A673 (cell line): ENCODE measurements around the gene SIRT7. TPM values are rescaled to one million over a fixed set of nuclear protein-coding genes. Genes with fewer than 3 reads are reported as not detected.

Source experiments
- BruUV-seq: library from RNA; stranded (reverse); fragments of 400-500 nt; replicated peaks from 2 replicates; lab custom pipeline; 2021; lab: Mats Ljungman, UMichigan
- CTCF ChIA-PET: fragments of 300-600 bp; sonication (Branson Sonifier 250); formaldehyde crosslinking; loops from one replicate; lab custom pipeline; 2022; ENCODE audit warnings: antibody characterized with exemption; lab: Charles Lee
- POLR2A ChIA-PET: fragments of 300-600 bp; sonication (Branson Sonifier 250); formaldehyde crosslinking; loops from one replicate; lab custom pipeline; 2022; ENCODE audit warnings: antibody characterized with exemption; ENCODE audit not compliant: low non-redundant PET; lab: Charles Lee
- DNase-seq: peaks from one replicate; pipeline ENCODE4 v3.0.0-alpha.2; 2015; ENCODE audit warnings: low spot score
- H3K27ac ChIP-seq: fragments of 200-600 bp; sonication (generic); 2 replicates; pipeline ENCODE4 v1.5.1; 2016; ENCODE audit warnings: mixed run types, low read depth, mild to moderate bottlenecking, mixed read lengths, antibody characterized with exemption, low read length; ENCODE audit not compliant: poor library complexity, severe bottlenecking
- H3K27me3 ChIP-seq: fragments of 200-600 bp; sonication (generic); replicated peaks from 2 replicates; pipeline ENCODE4 v1.6.1; 2017; ENCODE audit warnings: mixed run types, low read depth, mild to moderate bottlenecking, mixed read lengths, antibody characterized with exemption, low read length; ENCODE audit not compliant: insufficient read depth, poor library complexity
- H3K36me3 ChIP-seq: fragments of 200-600 bp; sonication (generic); 2 replicates; pipeline ENCODE4 v1.6.1; 2016; ENCODE audit warnings: mixed run types, mild to moderate bottlenecking, mixed read lengths, antibody characterized with exemption, low read length; ENCODE audit not compliant: insufficient read depth, poor library complexity, severe bottlenecking
- H3K4me1 ChIP-seq: fragments of 200-600 bp; sonication (generic); 2 replicates; pipeline ENCODE4 v1.6.1; 2017; ENCODE audit warnings: mixed run types, mild to moderate bottlenecking, mixed read lengths, antibody characterized with exemption, low read length; ENCODE audit not compliant: insufficient read depth, poor library complexity, severe bottlenecking
- H3K4me3 ChIP-seq: fragments of 200-600 bp; sonication (generic); 2 replicates; pipeline ENCODE4 v1.5.1; 2016; ENCODE audit warnings: low read depth, mixed run types, mild to moderate bottlenecking, mixed read lengths, low read length; ENCODE audit not compliant: poor library complexity, severe bottlenecking
- H3K9me3 ChIP-seq: fragments of 200-600 bp; sonication (generic); 2 replicates; pipeline ENCODE4 v1.6.1; 2016; ENCODE audit warnings: mixed run types, low read depth, mild to moderate bottlenecking, mixed read lengths, antibody characterized with exemption, low read length; ENCODE audit not compliant: poor library complexity, severe bottlenecking
- EZH2 ChIP-seq: fragments of 200-600 bp; sonication (generic); IDR thresholded peaks from 2 replicates; pipeline ENCODE4 v1.6.1; 2017; ENCODE audit warnings: borderline replicate concordance, low read depth, mild to moderate bottlenecking, mixed read lengths, antibody characterized with exemption, low read length; ENCODE audit not compliant: poor library complexity, severe bottlenecking
- intact Hi-C: fragments of 100-400 bp; cut with micrococcal nuclease; formaldehyde crosslinking; loops from one replicate; pipeline ENCODE4 v1.10.0; 2022; ENCODE audit not compliant: unreplicated experiment
- total RNA-seq: library from RNA; stranded (reverse); gene quantifications from 2 replicates; pipeline ENCODE4 v1.2.3, GENCODE V29; 2021
- TF ChIP-seq, protein P1 (sequence below): fragments of 300-800, 200-600 bp; sonication (generic); conservative IDR thresholded peaks from 2 replicates; pipeline ENCODE4 v1.5.1; 2017; ENCODE audit warnings: low read depth, mild to moderate bottlenecking, antibody characterized with exemption, low read length, moderate library complexity, mixed read lengths

The SIRT7 gene
- total RNA-seq, 1 experiment from 2014 or later: 36.6 TPM

DNA sequence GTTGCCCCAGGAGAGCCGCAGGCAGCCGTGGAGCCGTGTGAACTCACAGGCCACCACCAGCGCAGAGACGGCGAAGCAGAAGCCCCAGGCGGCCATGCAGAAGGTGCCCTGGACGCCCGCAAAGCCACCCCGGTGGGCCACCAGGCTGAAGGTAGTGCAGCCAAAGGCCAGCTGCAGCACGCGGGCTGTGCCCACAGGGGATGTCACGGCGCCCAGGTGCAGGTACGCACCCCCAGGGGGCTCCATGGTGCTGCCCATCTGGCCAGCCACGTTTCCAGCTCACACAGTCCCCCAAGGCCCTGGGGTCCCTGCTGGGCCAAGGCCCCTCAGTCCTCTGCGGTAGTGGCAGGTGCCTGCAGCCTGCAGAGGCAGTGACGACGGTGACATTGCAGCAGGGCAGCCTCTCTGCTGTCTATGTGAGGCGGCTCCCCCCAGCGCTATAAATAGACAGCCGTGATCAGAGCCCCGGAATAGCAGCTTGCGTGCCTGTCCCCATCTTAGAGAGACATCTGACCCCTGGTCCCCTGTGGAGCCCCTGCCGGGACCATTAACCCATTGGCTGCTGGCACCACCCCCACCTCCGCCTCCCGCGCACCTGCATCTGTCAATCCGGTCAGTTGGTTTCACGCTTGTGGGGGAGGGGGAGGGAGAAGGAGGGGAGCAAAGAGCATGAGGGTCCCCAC lies 23.6 kb upstream of the SIRT7 start:
- no TSS peak for BruUV-seq

DNA sequence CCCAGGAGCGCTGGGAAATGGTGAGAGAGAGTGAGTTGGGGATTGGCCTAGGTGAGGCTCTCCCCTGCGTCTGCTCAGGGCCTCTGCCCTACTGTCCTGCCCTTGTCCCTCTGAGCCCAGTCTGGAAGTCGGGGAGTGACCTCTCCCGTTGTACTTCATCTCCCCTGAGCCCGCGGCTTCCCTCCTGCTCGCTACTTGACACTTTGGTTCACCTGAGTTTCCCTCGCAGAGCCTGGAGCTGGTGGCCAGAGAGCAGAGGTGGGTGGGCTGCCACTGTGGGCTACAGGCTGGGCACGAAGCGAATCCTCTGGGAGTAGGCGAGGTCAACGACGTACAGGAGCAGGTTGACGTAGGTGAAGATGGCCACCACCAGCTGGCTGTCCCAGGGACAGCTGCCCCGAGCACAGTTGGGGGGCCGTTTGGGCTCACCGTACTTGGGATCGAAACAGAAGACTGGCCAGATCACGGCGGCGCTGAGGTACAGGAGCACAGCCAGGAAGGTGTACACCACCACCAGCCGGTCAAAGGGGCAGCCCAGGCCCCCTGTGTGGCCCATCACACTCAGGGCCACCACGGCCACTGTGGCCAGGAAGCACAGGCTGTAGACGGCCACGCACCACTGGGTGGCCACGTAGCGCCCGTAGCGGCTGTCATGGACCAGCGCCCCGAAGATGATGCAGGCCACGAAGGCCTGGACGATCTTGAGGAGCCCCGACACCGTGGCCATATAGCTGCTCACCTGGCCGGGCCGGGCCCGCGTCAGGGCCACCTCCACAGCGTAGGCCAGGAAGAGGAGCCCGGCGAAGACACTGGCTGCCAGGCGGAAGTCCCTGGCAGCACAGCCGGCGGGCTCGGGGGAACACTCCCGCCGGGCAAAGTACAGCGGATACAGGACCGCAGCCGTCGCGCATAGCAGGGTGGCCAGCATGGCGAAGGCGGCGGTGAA lies 22.8 kb upstream of the SIRT7 start:
- ChIA-PET POLR2A (no interaction called here), CTCF (no interaction called here)
- TF ChIP-seq, protein P1, sequence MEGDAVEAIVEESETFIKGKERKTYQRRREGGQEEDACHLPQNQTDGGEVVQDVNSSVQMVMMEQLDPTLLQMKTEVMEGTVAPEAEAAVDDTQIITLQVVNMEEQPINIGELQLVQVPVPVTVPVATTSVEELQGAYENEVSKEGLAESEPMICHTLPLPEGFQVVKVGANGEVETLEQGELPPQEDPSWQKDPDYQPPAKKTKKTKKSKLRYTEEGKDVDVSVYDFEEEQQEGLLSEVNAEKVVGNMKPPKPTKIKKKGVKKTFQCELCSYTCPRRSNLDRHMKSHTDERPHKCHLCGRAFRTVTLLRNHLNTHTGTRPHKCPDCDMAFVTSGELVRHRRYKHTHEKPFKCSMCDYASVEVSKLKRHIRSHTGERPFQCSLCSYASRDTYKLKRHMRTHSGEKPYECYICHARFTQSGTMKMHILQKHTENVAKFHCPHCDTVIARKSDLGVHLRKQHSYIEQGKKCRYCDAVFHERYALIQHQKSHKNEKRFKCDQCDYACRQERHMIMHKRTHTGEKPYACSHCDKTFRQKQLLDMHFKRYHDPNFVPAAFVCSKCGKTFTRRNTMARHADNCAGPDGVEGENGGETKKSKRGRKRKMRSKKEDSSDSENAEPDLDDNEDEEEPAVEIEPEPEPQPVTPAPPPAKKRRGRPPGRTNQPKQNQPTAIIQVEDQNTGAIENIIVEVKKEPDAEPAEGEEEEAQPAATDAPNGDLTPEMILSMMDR: no peak
- no peak for TF ChIP-seq EZH2
- no peak overlapping the region for H3K27ac ChIP-seq
- no peaks in the 10 kb centered on the region for H3K36me3 ChIP-seq
- H3K4me1 ChIP-seq: peaks cover 4% of the 10 kb centered on the region
- H3K4me3 ChIP-seq: no peak overlapping the region
- BruUV-seq: no TSS peak
- H3K27me3 ChIP-seq: no peaks in the 10 kb centered on the region
- H3K9me3 ChIP-seq: no peaks in the 10 kb centered on the region
- intact Hi-C loops: no loop called here
- DNase-seq: no peak

More for the DNA sequence above, 23.6 kb upstream of the SIRT7 start:
- Histone ChIP-seq H3K4me3 (no peak overlapping the region), H3K27ac (no peak overlapping the region), H3K36me3 (no peaks in the 10 kb centered on the region), H3K27me3 (no peaks in the 10 kb centered on the region), H3K9me3 (no peaks in the 10 kb centered on the region), H3K4me1 (peaks cover 4% of the 10 kb centered on the region)
- intact Hi-C loops: no loop called here
- no peak for TF ChIP-seq EZH2
- TF ChIP-seq, protein P1: no peak
- ChIA-PET POLR2A (no interaction called here), CTCF (no interaction called here)
- DNase-seq: no peak

GRCh38 chr17:81939881-81940385 lies 22.0 kb upstream of the SIRT7 start:
- no peak for DNase-seq

More at GRCh38 chr17:81939881-81940385, 22.0 kb upstream of the SIRT7 start:
- peaks cover 4% of the 10 kb centered on the region for H3K4me1 ChIP-seq
- CTCF ChIA-PET: interaction anchor here (1.1 kb wide), 1 partner anchor 19 kb away, joined by 3 read pairs; no protein-coding TSS in a partner anchor
- H3K36me3 ChIP-seq: peaks cover 6% of the 10 kb centered on the region
- no TSS peak for BruUV-seq
- intact Hi-C loops: no loop called here
- POLR2A ChIA-PET: no interaction called here
- H3K4me3 ChIP-seq: no peak overlapping the region
- no peak overlapping the region for H3K27ac ChIP-seq
- TF ChIP-seq, protein P1: no peak
- TF ChIP-seq EZH2: no peak
- no peaks in the 10 kb centered on the region for H3K27me3 ChIP-seq
- no peaks in the 10 kb centered on the region for H3K9me3 ChIP-seq
